Activated CD8-positive, alpha-beta memory T cell treated with anti-CD3 and anti-CD28 coated beads for 4 hours (primary cell): ENCODE results near the gene SNCB.
"Not testable (repeated sequence)": the region's sequence is repeated elsewhere in the genome, so short reads cannot be mapped to it uniquely, and the experiment has no call there.

Source experiments
- DNase-seq, 2 donors: peaks; one replicate each; pipeline ENCODE4 v3.0.0-alpha.2; 2020; ENCODE audit warnings: low read depth in 2 of 2

The SNCB gene

DNA sequence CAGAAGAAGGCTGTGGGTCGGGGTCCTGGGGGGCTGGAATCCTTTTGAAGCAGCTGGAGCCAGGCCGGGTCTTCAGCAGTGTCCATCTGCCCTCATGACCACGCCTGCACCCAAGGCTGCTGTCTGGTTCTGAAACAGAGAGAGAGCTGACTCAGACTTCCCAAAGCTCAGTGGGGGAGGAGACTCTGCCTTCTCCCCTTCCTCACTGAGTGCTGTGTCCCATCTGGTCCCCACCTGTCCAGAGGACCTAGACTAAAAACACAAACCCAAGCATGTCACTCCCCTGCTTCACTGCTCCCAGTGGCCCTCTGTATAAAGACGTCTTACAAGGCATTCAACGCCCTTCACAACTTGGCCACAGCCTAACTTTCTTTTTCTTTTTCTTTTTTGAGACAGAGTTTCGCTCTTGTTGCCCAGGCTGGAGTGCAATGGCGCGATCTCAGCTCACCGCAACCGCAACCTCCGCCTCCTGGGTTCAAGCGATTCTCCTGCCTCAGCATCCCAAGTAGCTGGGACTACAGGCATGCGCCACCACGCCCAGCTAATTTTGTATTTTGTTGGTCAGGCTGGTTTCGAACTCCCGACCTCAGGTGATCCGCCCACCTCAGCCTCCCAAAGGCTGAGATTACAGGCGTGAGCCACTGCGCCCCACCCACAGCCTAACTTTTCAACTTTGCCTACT, 30.4 kb downstream of the SNCB start:
- not testable (repeated sequence) for DNase-seq

DNA sequence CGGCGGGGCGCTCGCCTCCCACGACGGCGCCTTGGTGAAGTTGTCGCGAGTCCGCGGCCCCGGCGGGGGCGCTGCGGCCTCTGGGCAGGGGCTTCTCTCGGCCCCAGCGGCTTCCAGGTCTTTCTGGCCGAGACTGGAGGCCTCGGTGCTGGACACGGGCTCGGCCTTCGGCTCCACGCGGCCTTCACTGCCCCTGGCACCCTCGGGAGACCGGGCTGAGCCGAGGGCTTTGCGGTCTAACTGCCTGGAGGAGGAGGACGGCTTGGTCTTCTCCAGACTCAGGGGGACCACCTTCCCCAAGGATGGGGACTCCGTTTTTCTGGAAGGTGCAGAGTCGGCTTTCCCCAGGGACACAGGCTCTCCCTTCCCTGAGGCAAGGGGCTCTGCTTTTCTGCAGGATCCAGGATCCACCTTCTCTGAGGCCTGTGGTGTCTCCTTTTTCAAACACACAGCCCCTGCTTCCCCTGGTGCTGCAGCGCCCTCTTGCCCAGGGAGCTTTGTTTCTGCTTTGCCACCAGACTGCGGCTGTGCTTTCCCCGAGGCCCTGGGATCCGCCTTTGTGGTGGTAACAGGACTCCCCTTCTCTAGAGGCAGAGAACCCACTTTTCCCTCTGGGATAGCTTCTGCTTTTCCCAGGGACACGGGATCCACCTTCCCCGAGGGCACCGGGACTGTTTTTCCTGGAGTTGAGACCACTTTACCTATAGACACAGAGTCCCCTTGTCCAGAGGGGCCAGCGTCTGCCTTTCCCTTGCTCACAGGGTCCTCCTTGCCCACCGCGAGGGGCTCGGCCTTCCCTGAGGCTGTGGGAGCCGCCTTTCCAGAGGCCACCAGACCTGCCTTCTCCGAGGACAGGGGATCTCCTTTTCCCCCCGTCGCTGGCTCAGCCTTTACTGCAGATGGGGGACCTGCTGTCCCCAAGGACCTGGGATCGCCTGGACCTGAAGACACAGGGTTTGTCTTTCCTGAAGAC, 32.6 kb downstream of the SNCB start:
- DNase-seq, result no peak

DNA sequence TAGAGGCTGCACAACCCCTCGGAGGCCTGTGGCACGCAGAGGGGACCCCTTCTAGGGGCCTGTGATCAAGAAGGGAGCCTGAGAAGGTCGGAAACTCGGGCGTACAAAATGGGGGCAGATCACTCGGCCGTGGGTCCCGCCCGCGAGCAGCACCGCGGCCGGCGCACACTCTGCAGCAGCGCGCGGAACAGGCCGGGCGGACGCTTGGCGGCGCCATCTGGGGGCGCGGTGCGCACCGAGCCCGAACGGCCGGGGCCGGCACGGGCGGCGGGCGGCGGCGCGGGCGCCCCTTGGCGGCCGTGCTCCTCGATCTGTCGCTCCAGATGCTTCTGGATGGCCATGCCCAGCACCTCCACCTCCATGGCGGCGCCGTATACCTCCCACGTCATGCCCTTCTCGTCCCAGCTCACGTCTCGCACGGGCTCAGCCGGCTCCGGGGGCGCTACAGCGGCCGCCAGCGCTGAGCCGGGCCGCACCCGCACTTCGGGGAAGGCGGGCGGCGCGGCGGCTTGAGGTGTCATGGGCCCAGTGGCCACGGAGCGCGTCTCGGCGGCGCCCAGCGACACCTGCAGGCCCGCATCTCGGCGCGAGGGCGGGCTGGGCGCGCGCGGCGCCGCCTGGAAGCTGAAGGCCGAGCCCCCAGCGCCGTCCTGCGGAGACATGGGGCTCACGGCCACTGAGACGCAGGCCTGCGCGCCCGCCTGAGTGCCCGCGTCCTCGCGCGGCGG, 33.5 kb downstream of the SNCB start:
- peak; percentile 36 to 47 for DNase-seq

DNA sequence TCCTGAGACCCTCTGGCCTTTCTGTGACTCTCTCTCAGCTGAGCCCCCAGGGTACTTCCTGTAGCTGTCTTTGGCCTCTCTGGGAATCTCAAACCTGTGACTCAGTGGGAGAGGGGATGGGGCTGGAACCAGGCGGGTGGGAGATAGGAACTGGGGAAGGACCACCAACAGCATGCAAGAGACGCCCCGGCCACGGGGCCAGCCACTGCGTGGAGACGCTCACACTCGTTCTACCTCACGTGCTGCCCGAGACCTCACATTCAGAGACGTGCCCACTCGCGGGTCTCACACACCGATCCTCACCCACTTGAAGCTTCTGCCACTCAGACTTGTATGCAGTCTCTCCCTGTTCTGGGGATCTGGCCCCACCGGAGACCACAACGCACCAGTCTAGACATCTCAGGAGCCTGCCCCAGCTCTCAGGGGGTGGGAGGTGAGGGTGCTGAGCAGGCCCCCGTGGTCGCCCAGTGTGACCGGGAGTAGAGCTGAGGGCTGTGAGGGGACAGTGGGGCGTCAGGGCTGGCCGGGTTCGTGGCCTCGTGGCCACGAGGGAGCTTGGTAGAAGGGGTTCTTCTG, 34.2 kb downstream of the SNCB start:
- no peak for DNase-seq

GRCh38 chr5:176595386-176595943, 34.9 kb downstream of the SNCB start:
- no peak for DNase-seq

DNA sequence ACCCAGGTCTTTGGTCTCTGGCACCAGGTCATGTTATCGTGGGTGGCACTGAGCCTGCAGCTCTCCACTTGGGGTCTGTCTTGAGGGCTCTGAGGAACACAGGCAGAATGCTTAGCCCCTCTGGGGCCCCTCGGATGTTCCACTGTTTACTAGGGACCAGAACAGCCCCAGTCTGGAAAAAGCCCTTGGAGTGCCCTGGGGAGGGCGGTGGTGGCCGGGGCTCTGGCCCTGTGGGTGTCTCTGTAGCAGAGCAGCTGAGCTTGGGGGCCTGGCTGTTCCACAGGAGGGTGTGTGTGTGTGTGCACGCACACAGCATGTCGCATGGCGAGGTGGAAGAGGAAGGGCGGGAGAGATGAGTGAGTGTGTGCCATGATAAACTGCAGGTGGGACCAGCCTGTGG, 35.8 kb downstream of the SNCB start:
- no peak for DNase-seq

DNA sequence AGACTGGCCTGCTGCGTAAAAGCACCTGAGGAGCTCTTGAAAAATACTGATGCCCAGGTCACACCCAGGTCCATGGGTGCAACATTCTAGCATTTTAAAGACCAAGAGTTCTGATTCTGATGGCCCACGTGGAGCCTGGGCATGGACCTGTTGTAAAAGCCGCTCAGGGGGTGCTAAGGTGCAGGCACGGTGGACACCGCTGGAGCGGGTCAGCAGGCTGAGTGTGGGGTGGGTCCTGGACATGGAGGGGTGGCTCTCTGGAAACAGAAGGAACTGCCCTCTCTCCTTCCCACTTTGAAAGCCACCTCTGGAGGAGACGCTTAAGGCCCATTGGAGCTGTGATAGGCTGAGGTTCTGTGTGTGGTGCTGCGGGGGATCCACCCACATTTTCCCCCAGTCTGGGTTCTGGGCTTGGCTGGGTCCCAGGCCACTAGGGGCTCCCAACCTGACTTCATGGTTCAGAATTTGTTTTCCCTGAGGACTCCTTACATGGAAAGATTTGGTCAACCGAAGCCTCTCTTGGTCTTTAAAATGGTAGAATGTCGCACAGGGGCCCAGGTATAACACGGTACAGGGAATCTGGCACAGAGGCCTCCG, 37.0 kb downstream of the SNCB start:
- DNase-seq, result no peak

DNA sequence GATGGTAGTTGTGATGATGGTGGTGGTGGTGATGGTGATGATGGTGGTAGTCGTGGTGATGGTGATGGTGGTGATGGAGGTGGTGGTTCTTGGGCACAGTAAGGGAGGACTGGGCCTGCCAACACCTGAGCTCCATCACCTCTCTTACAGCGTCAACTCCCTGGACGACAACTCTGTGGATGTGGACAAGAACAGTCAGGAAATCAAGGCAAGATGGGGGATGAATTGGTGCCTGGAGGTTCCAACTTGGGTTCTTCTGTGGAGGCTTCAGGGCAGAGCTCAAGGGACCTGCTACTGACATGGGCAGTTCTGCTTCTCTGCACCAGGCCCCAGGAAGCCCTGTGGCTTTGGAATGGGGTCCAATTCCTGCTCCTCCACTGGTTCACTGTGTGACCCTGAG, 37.8 kb downstream of the SNCB start:
- no peak for DNase-seq

- DNase-seq, result not testable (repeated sequence)
Observed at GRCh38 chr5:176591667-176592066, 38.7 kb downstream of the SNCB start.

- no peak for DNase-seq
Observed at GRCh38 chr5:176590035-176590717, 40.2 kb downstream of the SNCB start.

GRCh38 chr5:176589039-176589769, 41.1 kb downstream of the SNCB start:
- no peak for DNase-seq

DNA sequence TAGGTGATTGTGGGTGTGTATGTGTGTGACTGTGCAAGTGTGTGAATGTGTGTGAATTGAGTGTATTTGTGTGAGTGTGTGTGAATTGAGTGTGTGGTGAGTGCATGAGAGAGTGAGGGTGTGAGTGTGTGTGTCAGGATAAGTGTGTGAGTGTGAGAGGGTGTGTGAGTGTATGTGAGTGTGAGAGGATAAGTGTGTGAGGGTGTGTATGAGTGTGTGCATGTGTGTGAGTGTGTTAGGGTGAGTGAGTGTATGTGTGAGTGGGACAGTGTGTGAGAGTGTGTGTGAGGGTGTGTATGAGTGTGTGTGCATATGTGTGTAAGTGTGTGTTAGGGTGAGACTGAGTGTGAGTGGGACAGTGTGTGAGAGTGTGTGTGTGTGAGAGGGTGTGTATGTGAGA, 42.0 kb downstream of the SNCB start:
- DNase-seq, result no peak

GRCh38 chr5:176587398-176587797, 42.9 kb downstream of the SNCB start:
- no peak for DNase-seq

DNA sequence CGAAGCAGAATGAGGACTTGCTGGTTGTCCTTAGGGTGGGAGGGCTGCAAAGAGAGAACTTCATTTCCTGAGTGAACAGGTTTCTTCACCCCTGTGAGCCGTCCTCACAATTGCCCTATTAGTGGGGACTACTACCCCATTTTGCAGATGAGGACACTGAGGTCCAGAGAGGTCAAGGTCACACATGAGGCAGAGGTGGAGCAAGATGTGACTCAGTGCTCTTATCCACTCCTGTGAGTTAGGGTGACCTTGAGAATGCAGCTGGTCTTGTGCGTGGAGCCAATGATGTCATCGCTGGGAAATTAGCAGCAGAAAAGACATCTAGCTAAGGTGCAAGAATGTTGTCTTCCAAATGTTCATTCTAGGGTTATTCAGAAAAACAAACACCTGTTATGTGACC, 47.3 kb downstream of the SNCB start:
- DNase-seq, result no peak

DNA sequence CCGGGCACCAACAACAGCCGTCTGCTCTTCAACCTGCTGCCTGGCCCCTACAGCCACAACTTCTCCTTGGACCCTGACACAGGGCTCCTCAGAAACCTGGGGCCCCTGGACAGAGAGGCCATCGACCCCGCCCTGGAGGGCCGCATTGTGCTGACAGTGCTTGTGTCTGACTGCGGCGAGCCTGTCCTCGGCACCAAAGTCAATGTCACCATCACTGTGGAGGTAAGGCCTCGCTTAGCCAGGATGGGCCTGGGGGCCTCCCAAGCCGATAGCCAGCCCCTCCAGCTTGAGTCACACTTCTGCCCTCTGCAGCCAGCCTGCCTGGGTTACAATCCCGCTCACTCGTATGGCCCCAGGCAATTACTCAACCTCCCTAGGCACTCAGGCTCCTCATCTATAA, 49.0 kb downstream of the SNCB start:
- no peak for DNase-seq

GRCh38 chr5:176579323-176579722, 51.0 kb downstream of the SNCB start:
- no peak for DNase-seq

- no peak for DNase-seq
Observed at GRCh38 chr5:176578391-176578808, 51.9 kb downstream of the SNCB start.

GRCh38 chr5:176577312-176578176, 52.8 kb downstream of the SNCB start:
- DNase-seq, result no peak
